SH-SY5Y (cell line): ENCODE measurements around the gene GPR32.

Experiments
- GATA2 ChIP-seq: IDR thresholded peaks from 2 replicates; pipeline ENCODE4 v1.6.1; 2011; ENCODE audit warnings: mild to moderate bottlenecking, low read depth, low read length
- GATA3 ChIP-seq: IDR thresholded peaks from 2 replicates; pipeline ENCODE4 v1.6.1; 2011; ENCODE audit warnings: low read depth, mild to moderate bottlenecking, low read length, moderate library complexity

The GPR32 gene

DNA sequence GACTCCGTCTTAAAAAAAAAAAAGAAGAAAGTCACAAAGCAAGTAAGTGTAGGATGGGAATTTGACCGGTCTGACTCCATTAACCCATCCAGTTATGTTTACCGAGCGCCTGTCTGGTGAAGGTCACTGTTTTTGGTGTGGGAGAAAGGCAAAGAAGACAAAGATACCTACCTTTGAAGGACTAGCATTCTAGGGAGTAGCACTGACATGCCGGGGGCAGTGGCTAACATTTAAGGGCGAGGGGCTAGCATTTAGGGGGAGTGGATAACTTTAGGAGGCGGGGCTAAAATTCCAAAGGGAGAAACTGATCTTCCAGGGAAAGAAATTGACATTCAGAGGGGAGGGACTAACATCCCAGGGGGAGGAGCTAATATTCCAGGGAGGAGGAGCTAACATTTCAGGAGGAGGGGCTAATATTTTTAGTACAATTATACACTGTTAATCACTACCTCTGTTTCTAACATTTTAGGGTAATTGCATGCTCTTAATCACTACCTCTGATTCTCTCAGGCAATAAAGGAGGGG lies 8.7 kb downstream of the GPR32 start:
- TF ChIP-seq GATA3 (no peak), GATA2 (no peak)

DNA sequence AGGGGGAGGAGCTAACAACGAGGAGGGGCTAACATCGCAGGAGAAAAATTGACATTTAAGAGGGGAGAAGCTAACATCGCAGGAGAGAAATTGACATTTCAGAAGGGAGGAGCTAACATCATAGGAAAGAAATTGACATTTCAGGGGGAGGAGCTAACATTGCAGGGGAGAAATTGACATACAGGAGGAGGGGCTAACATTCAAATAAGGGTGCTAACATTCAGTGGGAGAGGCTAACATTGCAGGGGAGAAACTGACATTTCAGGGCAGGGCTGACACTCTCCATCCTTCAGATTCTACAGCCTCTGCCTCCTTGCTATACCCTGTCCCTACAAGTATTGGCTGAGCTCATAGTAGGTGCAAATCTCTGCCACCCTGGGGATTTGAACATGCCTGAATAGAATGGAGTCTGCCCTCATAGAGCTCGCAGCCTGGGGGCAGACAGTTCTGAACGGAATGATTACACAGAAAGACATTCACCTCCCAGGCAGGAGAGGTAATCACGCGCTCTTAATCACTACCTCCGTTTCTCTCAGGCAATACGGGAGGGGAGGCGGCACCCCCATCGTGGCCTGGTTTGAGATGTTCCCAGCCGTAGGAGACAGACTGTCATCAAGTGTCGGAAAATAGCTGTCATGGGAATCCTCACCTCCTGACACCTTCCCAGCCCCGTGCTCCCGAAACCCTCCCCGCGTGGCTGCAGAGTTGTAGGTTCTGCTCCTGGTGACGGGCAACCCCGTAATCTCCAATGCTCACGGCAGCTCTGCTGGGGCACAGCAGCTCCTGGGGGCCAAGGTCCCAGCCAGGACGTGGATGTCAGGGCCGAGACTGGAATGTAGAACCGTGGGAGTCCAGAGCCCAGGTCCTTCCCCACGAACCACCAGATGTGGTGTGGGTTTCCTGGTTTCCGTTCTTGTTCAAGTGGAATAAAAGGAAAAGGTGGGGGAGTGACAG lies 9.5 kb downstream of the GPR32 start:
- TF ChIP-seq GATA3 (no peak), GATA2 (no peak)

DNA sequence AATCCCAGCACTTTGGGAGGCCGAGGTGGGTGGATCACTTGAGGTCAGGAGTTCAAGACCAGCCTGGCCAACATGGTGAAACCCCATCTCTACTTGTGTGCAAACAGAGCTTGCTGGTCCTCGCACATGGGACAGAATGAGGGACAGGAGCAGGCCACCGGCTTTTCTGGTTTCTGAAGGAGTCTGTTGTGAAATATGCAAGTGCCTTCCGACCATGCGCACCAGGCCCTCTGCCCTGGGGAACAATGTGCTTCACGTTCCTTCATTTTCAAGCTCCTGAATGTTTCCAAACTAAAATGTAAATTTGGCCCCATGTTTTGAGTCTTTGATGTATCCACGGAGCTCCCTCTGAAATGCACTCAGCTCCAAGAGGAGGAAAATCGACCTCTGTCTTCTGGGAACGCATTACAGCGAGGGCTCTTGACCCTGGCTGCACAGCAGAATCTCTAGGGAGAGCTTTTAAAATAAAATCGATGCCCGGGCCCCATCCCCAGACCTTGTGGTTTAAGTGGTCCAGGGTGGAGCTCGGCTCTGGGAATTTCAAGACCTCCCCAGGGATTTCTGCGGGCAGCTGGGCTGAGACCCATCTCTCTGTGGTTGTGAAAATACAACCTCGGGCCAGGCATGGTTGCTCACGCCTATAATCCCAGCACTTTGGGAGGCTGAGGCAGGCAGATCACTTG lies 10.6 kb downstream of the GPR32 start:
- TF ChIP-seq GATA2 (no peak), GATA3 (no peak)

DNA sequence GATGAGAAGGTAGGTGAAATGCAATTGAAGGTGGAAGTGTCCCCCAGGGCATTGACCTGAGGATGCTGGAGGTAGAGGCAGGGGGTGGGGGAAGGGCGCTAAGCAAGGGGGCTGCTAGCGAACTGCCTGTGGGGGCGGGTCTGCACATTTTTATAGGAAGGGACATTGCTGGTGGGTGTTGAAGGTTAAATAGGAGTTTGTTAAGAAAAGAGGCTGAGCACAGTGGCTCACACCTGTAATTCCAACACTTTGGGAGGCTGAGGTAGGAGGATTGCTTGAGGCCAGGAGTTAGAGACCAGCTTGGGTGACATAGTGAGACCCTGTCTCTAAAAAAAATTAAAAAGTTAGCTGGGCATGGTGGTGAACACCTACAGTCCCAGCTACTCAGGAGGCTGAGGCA lies 14.4 kb downstream of the GPR32 start:
- TF ChIP-seq GATA2 (no peak), GATA3 (no peak)

GRCh38 chr19:50785329-50785728 lies 15.1 kb downstream of the GPR32 start:
- TF ChIP-seq GATA3 (no peak), GATA2 (no peak)

DNA sequence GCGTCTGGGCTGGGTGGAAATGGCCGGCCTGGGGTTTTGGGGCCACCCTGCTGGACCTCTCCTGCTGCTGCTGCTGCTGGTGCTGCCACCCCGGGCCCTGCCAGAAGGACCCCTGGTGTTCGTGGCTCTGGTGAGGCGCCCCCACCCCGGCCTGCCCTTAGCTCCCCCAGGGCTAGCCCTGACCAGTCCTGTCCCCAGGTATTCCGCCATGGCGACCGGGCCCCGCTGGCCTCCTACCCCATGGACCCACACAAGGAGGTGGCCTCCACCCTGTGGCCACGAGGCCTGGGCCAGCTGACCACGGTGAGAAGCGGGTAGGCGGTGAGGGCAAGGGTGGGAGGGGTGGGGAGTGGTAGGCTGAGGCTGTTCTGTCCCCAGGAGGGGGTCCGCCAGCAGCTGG lies 20.1 kb downstream of the GPR32 start, which contains the start of gene ACP4:
Gene ACP4, plus strand, starts transcription at position 20 of the 400 bp plus-strand sequence. Its CDS starts 0 bp downstream, at position 20.
- TF ChIP-seq GATA2 (no peak), GATA3 (no peak)

- TF ChIP-seq GATA3 (no peak), GATA2 (no peak)
Measured at GRCh38 chr19:50790922-50791467, 20.7 kb downstream of the GPR32 start.

DNA sequence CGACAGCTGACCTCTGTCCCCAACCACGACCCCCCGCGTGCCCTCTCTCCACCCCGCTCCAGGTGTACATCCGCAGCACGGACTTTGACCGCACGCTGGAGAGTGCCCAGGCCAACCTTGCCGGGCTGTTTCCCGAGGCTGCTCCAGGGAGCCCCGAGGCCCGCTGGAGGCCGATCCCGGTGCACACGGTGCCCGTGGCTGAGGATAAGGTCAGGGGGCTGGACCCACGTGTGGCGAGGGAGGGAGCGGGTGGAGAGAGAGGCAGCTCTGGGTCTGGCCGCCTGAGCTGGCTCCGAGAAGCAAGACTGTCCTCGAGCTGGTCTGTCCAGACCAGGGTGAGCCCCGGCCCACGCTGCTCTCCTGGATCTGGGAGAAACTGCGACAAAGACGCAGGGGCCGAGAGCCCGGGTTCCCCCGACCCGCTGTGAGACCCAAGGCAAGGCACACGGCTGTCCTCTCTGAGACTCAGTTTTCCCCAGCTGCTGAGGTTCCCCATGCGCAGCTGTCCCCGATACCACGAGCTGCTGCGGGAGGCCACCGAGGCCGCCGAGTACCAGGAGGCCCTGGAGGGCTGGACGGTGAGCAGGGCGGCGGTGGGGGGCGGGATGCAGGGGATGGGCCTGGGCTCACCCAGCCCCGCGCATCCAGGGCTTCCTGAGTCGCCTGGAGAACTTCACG lies 21.5 kb downstream of the GPR32 start:
- TF ChIP-seq GATA3 (no peak), GATA2 (no peak)

GRCh38 chr19:50792272-50793250 lies 22.3 kb downstream of the GPR32 start:
- TF ChIP-seq GATA3: no peak
- no peak for TF ChIP-seq GATA2

- no peak for TF ChIP-seq GATA3
- no peak for TF ChIP-seq GATA2
Measured at GRCh38 chr19:50793558-50794065, 23.3 kb downstream of the GPR32 start.

DNA sequence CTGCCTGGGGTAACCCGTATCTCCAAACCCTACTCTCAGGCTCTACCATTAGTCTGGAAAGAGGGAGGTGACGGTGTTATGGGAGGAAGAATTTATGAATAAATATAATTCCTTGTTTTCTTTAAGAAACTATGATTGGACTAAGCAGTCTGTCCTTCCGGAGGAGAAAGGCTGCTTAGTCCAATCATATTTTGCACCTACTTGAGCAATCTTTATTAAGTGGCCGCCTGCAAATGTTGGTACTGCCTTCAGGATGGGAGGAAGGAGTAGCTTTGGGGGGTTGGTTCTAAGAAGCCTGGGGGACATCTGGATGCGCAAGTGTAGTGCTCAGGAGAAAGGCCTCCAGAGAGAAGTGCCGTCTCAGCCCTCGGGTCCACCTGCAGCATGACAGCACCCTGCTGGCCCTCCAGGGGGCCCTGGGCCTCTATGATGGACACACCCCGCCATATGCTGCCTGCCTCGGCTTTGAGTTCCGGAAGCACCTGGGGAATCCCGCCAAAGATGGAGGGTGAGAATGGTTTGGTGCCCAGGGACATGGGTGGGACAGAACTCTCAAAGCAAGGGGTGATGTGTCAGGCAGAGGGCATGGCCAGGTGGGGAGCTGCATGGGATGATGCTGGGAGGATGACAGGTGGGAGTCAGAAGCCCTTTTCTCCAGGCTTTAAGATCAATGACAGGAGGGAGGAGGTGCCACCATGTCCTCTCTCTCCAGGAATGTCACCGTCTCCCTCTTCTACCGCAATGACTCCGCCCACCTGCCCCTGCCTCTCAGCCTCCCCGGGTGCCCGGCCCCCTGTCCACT lies 24.0 kb downstream of the GPR32 start:
- TF ChIP-seq GATA3: no peak
- TF ChIP-seq GATA2: no peak
